Measurements from ENCODE around the gene FSTL5. TPM values are rescaled to one million over a fixed set of nuclear protein-coding genes. Genes with fewer than 3 reads are reported as not detected.

The FSTL5 gene
- total and polyA plus RNA-seq, 4 donors: 0.01 to 0.08 TPM; not detected in 2

- Histone ChIP-seq H3K27ac (ENCODE audit: low read depth in 1 of 2, low read length in 2 of 2) (no peak overlapping the region), H3K36me3 (ENCODE audit: control insufficient read depth in 4 of 4, insufficient read depth in 3 of 4, low read depth in 1 of 4, low read length in 3 of 4) (no peaks in the 10 kb centered on the region), H3K9me3 (ENCODE audit: control insufficient read depth in 4 of 4, low read length in 3 of 4) (no peaks in the 10 kb centered on the region), H3K9ac (ENCODE audit: low read depth in 1 of 2, low read length in 2 of 2) (no peak overlapping the region), H3K27me3 (ENCODE audit: control insufficient read depth in 4 of 4, insufficient read depth in 4 of 4, low read length in 3 of 4) (no peaks in the 10 kb centered on the region), H3K4me3 (ENCODE audit: low read depth in 1 of 3, low read length in 3 of 3) (no peak overlapping the region), H3K4me1 (ENCODE audit: control insufficient read depth in 4 of 4, insufficient read depth in 4 of 4, low read length in 3 of 4) (no peaks in the 10 kb centered on the region)
- DNase-seq (ENCODE audit: low spot score): no peak
- 74% methylated on average over 4 of the region's 4 CpGs for WGBS
- no peak for TF ChIP-seq ZBTB33 (IDR thresholded peaks at IDR 0.05)
- no peak for TF ChIP-seq FOXA2 (IDR thresholded peaks at IDR 0.05)
- no peak for TF ChIP-seq HNF4A (conservative IDR thresholded peaks at IDR 0.05)
- no peak for TF ChIP-seq TAF1 (conservative IDR thresholded peaks at IDR 0.05)
- no peak for TF ChIP-seq ATF3 (IDR thresholded peaks at IDR 0.05)
- TF ChIP-seq EGR1 (IDR thresholded peaks at IDR 0.05; ENCODE audit: low read depth in 2 of 2): no peak
- TF ChIP-seq GABPA (IDR thresholded peaks at IDR 0.05 in 1 of 2, conservative IDR thresholded peaks at IDR 0.05 in 1 of 2): no peak
- TF ChIP-seq RXRA (IDR thresholded peaks at IDR 0.05): no peak
- TF ChIP-seq HNF4G (IDR thresholded peaks at IDR 0.05): no peak
- TF ChIP-seq, protein P1, sequence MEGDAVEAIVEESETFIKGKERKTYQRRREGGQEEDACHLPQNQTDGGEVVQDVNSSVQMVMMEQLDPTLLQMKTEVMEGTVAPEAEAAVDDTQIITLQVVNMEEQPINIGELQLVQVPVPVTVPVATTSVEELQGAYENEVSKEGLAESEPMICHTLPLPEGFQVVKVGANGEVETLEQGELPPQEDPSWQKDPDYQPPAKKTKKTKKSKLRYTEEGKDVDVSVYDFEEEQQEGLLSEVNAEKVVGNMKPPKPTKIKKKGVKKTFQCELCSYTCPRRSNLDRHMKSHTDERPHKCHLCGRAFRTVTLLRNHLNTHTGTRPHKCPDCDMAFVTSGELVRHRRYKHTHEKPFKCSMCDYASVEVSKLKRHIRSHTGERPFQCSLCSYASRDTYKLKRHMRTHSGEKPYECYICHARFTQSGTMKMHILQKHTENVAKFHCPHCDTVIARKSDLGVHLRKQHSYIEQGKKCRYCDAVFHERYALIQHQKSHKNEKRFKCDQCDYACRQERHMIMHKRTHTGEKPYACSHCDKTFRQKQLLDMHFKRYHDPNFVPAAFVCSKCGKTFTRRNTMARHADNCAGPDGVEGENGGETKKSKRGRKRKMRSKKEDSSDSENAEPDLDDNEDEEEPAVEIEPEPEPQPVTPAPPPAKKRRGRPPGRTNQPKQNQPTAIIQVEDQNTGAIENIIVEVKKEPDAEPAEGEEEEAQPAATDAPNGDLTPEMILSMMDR (IDR thresholded peaks at IDR 0.05; ENCODE audit: low read depth, low read length, missing input control): no peak
- TF ChIP-seq YY1 (IDR thresholded peaks at IDR 0.05): no peak
- no peak for TF ChIP-seq NR2F2 (IDR thresholded peaks at IDR 0.05)
- TF ChIP-seq, protein P2, sequence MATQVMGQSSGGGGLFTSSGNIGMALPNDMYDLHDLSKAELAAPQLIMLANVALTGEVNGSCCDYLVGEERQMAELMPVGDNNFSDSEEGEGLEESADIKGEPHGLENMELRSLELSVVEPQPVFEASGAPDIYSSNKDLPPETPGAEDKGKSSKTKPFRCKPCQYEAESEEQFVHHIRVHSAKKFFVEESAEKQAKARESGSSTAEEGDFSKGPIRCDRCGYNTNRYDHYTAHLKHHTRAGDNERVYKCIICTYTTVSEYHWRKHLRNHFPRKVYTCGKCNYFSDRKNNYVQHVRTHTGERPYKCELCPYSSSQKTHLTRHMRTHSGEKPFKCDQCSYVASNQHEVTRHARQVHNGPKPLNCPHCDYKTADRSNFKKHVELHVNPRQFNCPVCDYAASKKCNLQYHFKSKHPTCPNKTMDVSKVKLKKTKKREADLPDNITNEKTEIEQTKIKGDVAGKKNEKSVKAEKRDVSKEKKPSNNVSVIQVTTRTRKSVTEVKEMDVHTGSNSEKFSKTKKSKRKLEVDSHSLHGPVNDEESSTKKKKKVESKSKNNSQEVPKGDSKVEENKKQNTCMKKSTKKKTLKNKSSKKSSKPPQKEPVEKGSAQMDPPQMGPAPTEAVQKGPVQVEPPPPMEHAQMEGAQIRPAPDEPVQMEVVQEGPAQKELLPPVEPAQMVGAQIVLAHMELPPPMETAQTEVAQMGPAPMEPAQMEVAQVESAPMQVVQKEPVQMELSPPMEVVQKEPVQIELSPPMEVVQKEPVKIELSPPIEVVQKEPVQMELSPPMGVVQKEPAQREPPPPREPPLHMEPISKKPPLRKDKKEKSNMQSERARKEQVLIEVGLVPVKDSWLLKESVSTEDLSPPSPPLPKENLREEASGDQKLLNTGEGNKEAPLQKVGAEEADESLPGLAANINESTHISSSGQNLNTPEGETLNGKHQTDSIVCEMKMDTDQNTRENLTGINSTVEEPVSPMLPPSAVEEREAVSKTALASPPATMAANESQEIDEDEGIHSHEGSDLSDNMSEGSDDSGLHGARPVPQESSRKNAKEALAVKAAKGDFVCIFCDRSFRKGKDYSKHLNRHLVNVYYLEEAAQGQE (IDR thresholded peaks at IDR 0.05): no peak
- TF ChIP-seq JUND (IDR thresholded peaks at IDR 0.05): no peak
- TF ChIP-seq RAD21 (IDR thresholded peaks at IDR 0.05): no peak
- TF ChIP-seq FOXA1 (IDR thresholded peaks at IDR 0.05): no peak
- no peak for TF ChIP-seq SP1 (IDR thresholded peaks at IDR 0.05)
- TF ChIP-seq, protein P3, sequence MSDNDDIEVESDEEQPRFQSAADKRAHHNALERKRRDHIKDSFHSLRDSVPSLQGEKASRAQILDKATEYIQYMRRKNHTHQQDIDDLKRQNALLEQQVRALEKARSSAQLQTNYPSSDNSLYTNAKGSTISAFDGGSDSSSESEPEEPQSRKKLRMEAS (IDR thresholded peaks at IDR 0.05): no peak
Measured at GRCh38 chr4:161881370-161881769, 282.4 kb downstream of the FSTL5 start.
